Parathyroid adenoma (tissue), 2 donors: ENCODE data around the gene MRPL23.
"Not testable (repeated sequence)": the region's sequence is repeated elsewhere in the genome, so short reads cannot be mapped to it uniquely, and the experiment has no call there.

ENCODE experiments used
- H2AFZ ChIP-seq: fragments of 300-600 bp; sonication (generic); one replicate; pipeline ENCODE4 v1.7.0; 2017; ENCODE audit warnings: antibody characterized with exemption, mild to moderate bottlenecking
- H3K27ac ChIP-seq: fragments of 300-600 bp; sonication (generic); one replicate; pipeline ENCODE4 v1.7.0; 2017
- H3K27me3 ChIP-seq: fragments of 300-600 bp; sonication (generic); one replicate; pipeline ENCODE4 v1.7.0; 2017; ENCODE audit warnings: low read length; ENCODE audit not compliant: control insufficient read depth, insufficient read depth
- H3K36me3 ChIP-seq: fragments of 300-600 bp; sonication (generic); one replicate; pipeline ENCODE4 v1.7.0; 2017; ENCODE audit warnings: low read length; ENCODE audit not compliant: control insufficient read depth, insufficient read depth
- H3K4me1 ChIP-seq: fragments of 300-600 bp; sonication (generic); one replicate; pipeline ENCODE4 v1.7.0; 2017; ENCODE audit warnings: control low read depth
- H3K4me2 ChIP-seq: fragments of 300-600 bp; sonication (generic); one replicate; pipeline ENCODE4 v1.7.0; 2017; ENCODE audit warnings: low read length
- H3K4me3 ChIP-seq: fragments of 300-600 bp; sonication (generic); one replicate; pipeline ENCODE4 v1.7.0; 2017; ENCODE audit warnings: low read depth, low read length
- H3K79me2 ChIP-seq: fragments of 300-600 bp; sonication (generic); one replicate; pipeline ENCODE4 v1.7.0; 2017; ENCODE audit warnings: control low read depth
- H3K9ac ChIP-seq: fragments of 300-600 bp; sonication (generic); one replicate; pipeline ENCODE4 v1.7.0; 2017; ENCODE audit warnings: mild to moderate bottlenecking
- H3K9me3 ChIP-seq: fragments of 300-600 bp; sonication (generic); one replicate; pipeline ENCODE4 v1.7.0; 2017; ENCODE audit warnings: low read length; ENCODE audit not compliant: control insufficient read depth
- CTCF ChIP-seq: fragments of 300-600 bp; sonication (generic); IDR thresholded peaks from one replicate; pipeline ENCODE4 v1.7.0; 2017; ENCODE audit warnings: antibody characterized with exemption, mild to moderate bottlenecking
- donor health status: primary hyperparathyroidism.

MRPL23 gene

GRCh38 chr11:1939006-1939625, 8.0 kb upstream of the MRPL23 start:
- no peaks in the 10 kb centered on the region for H3K9me3 ChIP-seq
- no peaks in the 10 kb centered on the region for H3K36me3 ChIP-seq
- H3K27ac ChIP-seq: no peak overlapping the region
- H2AFZ ChIP-seq: no peak overlapping the region
- H3K27me3 ChIP-seq: no peaks in the 10 kb centered on the region
- no peaks in the 10 kb centered on the region for H3K4me1 ChIP-seq
- H3K4me2 ChIP-seq: no peak overlapping the region
- no peak overlapping the region for H3K4me3 ChIP-seq
- no peaks in the 10 kb centered on the region for H3K79me2 ChIP-seq
- no peak for TF ChIP-seq CTCF
- H3K9ac ChIP-seq: no peak overlapping the region

GRCh38 chr11:1939788-1940187, 7.3 kb upstream of the MRPL23 start:
- H3K4me2 ChIP-seq: not testable (repeated sequence)

GRCh38 chr11:1942558-1943260, 4.4 kb upstream of the MRPL23 start:
- Histone ChIP-seq H3K4me2 (no peak overlapping the region), H3K9me3 (no peaks in the 10 kb centered on the region), H2AFZ (no peak overlapping the region), H3K27ac (no peak overlapping the region), H3K36me3 (no peaks in the 10 kb centered on the region), H3K4me3 (no peak overlapping the region), H3K4me1 (no peaks in the 10 kb centered on the region), H3K79me2 (no peaks in the 10 kb centered on the region), H3K27me3 (no peaks in the 10 kb centered on the region), H3K9ac (no peak overlapping the region)
- no peak for TF ChIP-seq CTCF

More at GRCh38 chr11:1939788-1940187, 7.3 kb upstream of the MRPL23 start:
- not testable (repeated sequence) for H3K9me3 ChIP-seq, H3K27ac ChIP-seq, H3K27me3 ChIP-seq, H2AFZ ChIP-seq, H3K4me1 ChIP-seq, H3K4me3 ChIP-seq, H3K36me3 ChIP-seq, H3K9ac ChIP-seq, H3K79me2 ChIP-seq

- Histone ChIP-seq H2AFZ (no peak overlapping the region), H3K4me2 (no peak overlapping the region), H3K9ac (no peak overlapping the region), H3K36me3 (no peaks in the 10 kb centered on the region), H3K4me1 (no peaks in the 10 kb centered on the region), H3K9me3 (no peaks in the 10 kb centered on the region), H3K27me3 (no peaks in the 10 kb centered on the region), H3K79me2 (no peaks in the 10 kb centered on the region), H3K4me3 (no peak overlapping the region), H3K27ac (no peak overlapping the region)
- TF ChIP-seq CTCF: no peak
These were observed 3.6 kb upstream of the MRPL23 start for GRCh38 chr11:1943576-1943975.

GRCh38 chr11:1943977-1944376, 3.2 kb upstream of the MRPL23 start:
- Histone ChIP-seq H3K79me2 (no peaks in the 10 kb centered on the region), H3K9ac (no peak overlapping the region), H3K36me3 (no peaks in the 10 kb centered on the region), H3K4me3 (no peak overlapping the region), H2AFZ (no peak overlapping the region), H3K27me3 (no peaks in the 10 kb centered on the region), H3K27ac (no peak overlapping the region), H3K4me2 (no peak overlapping the region), H3K9me3 (no peaks in the 10 kb centered on the region), H3K4me1 (no peaks in the 10 kb centered on the region)
- no peak for TF ChIP-seq CTCF
